GM18511 (cell line): ENCODE results near the gene CYP8B1.

Experiments used
- ATAC-seq: cut with Tn5 transposase; IDR thresholded peaks from one replicate; pipeline ENCODE4 v1.9.1; 2021; ENCODE audit warnings: mild to moderate bottlenecking, moderate library complexity; ENCODE audit not compliant: unreplicated experiment

CYP8B1 gene

GRCh38 chr3:42855219-42855546, 20.5 kb downstream of the CYP8B1 start:
- no peak for ATAC-seq

DNA sequence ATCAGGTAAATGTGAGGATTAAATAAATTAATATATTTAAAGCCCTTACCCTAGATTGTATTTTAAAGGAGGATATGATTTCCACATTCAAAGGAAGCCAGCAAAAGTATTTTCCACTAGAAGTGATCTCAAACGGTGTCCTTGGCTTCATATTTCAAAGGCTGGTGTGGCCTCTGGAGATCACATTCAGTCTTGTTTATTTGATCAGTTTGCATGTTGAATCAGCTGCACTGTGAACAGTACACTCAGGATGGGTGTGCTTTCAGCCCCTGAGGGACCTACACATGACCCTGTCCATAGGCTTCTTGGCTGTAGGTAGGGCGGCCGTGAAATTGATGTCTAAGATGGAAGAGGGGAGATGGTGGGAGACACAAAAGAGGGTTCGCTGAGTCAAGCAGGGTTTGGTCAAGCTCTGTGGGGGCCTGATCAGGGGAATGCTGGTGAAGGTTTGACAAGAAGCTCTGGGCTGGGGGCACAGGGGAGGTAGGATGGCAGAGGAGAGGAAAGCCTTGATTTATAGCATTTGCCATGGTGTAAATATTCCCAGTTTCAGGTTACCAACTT, 21.9 kb downstream of the CYP8B1 start:
- no peak for ATAC-seq

DNA sequence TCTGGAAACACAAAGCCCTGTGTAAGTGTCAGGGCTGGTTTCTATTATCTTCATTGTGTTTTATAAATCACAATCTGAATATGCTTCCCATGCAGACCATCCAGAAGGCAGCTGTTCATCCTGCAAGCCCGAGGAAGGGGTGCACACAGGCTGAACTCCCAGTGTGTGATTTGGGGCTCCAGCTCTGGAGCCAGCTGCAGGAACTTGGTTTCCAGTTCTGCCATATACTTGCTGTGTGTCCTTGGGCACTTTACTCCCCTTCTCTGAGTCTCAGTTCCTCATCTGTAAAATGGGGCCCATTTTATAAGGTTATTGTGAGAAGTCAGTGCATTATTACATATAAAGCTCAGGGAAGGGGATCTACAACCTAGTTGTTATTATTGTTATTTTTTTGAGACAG, 22.6 kb downstream of the CYP8B1 start:
- ATAC-seq, result no peak

- no peak for ATAC-seq
These were observed 23.2 kb downstream of the CYP8B1 start for GRCh38 chr3:42852441-42852840.

DNA sequence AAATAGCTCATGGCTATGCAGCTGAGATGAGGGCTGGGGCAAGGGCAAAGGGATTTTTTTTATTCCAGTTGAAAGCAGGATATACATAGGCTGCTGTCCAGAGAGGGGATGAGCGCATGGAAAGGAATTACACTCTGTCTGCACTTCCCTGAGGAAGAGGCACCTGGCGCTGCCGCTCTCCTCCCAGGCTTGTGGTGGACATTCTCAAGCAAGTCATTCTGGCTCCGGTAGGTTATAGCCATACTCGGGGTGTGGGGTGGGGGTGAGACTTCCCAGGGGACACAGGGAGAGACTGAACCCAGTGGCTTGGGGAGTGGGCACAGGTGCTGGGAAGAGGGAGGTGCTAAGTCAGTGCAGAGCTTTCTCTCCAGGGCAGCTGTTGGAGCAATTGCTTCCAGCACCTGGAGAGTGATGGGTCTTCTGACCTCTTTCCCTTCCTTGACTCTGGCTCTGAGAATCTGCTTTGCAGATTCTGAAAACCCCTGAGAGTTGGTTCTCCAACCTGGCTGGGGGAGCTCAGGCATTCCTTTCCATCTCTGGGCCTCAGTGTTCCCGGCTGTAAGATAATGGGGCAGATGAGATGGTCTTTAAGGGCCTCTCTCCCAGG, 24.3 kb downstream of the CYP8B1 start:
- ATAC-seq, result no peak

DNA sequence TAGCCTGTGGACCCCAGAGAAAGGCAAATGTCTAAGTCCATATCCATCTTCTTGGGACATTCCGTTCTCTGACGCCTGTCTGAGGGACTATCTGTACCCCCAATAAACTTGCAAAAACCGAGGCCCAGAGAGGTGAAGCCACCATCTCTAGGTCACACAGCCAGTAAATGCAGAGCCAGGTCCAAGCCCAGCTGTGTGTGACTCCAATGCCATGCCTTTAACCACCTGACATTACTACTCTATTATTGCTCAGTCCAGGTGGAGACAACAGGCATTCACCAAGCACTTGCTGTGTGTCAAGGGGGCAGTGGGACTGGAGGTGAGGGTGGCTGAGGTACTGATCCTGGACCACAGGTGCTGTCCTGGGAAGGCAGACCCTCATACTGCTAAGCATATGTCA, 25.4 kb downstream of the CYP8B1 start:
- ATAC-seq, result no peak

DNA sequence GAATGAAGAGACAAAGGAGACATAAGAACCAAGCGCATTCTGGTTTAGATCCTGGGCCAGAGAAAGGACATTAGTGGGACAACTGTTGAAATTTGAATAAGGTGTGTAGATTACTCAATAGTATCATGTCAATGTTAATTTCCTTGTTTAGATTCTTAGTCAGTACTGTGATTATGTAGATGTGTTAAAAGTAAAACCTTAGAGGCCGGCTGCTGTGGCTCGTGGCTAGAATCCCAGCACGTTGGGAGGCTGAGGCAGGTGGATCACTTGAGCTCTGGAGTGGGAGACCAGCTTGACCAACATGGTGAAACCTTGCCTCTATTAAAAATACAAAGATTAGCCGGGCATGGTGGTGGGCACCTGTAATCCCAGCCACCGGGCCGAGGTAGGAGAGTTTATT, 26.7 kb downstream of the CYP8B1 start:
- no peak for ATAC-seq

GRCh38 chr3:42847731-42848130, 27.9 kb downstream of the CYP8B1 start:
- ATAC-seq, result no peak

DNA sequence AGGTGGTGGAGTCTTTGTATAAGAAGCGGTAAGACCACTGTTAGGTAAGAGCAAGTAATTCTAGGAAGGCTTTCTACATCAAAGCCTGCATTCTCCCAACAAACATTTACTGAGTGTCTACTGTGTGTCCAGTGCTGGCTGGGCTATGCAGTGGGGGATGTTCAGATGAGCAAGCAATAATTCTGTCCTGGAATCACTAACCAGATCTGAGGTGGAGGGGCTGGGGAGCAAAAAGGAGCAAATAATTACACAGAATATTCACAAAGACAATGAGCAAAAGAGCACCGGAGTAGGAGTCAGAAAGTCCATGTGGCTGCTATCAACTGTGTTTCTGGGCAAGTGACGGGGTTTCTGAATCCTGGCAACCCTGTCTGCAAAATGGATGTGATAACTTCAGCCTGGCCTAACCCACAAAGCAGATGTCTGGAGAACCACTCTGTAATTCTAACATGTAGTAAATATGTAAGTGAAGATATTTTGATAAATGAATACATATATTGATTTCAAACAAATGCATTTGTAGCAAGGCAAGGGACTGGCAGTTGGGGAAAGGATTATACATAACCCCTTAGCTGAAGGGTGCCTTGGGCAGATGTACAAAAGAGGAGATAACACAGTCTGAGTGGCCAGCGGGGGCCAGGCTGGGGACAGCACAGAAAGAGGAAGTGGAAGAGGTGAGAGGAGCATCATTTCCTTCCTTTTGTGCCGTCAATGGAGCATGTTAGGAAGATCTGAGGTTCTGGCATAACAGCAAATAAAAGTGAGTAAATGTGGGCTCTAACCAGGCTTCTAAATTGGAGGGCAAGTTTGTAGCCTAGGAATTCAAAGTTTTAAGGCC, 28.8 kb downstream of the CYP8B1 start:
- ATAC-seq, result peak; percentile 76

DNA sequence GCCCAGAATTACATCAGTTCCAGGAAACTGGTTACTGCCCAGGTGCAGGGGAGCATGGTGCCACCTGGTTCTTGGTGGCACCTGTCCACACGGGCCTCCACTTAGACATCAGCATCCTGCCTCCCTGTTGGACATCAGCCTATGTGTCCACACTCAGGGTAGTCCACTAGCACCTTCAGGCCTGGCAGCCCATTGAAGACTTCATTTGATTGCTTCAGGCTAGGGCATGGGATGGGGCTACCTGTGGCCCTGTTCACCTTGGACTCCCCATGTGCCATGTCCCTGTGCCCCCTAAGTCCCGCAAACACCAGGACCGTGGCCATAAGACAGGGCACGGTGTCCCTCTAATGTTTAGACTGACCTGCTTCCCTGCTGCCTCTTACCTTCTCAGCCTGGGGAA, 30.9 kb downstream of the CYP8B1 start:
- no peak for ATAC-seq

DNA sequence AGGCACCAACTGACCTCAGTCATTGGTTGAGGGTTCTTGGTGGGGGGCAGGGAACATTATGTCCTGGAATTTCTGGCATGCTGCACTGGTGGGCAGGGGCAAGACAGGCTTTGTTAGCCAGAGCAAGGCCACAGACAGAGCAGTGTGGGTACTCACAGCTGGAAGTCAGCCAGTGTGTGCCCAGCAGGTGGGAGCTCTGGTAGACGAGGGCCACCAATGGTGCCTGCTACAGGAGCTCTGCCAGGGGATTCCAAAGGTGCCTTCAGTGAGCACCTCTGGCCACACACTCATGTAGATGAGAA, 31.3 kb downstream of the CYP8B1 start:
- ATAC-seq, result no peak

DNA sequence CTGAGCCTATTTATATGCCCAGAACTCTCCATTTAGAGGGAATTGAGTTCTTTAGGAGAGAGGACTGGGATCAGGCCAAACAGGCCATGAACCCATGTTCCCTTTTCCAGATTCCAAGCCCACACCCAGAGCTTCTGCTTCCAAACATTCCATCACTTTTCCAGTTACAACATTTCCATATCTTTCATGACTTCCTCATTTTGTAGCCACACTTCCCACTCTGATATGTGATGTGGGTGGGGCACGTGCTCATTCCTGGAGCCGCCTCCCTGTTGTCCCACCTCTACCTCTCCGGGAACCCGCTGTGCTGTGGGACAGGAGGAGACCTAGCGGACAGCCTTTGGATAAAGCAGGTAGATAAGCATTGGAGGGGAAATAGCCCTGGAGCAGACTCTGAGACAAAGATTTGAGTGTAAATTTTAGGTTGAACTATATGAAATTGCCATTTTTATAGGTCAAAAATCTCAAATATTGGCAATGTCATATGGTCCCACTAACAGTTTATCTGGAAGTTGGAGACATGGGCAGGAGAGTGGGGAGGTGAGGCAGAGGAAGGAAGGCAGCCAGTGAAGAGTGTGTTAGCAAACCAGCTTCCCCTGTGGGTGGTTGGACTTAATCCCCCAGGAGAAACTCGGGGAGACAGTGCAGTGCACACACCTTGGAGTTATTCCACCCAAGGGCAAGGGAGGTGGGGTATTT, 31.8 kb downstream of the CYP8B1 start:
- no peak for ATAC-seq

- ATAC-seq, result no peak
These were observed 34.3 kb downstream of the CYP8B1 start for GRCh38 chr3:42841332-42841731.

DNA sequence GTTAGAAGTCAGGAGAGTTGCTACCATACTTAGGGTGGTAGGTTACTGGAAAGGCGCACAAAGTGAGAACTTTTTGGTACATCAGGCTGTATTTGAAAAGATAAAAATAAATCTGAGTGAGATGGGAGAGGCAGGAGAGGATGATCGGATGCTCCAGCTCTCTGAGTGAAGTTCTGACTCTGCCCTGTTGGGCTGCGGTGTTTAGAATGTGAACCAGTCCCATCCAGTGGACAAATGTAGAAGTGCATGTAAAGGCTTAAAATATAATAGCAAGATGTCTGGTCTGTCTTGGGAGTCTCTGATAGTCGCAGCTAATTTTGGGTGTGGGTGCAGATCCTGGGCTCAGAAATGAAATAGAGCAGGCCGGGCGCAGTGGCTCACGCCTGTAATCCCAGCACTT, 36.1 kb downstream of the CYP8B1 start:
- peak; percentile 94 for ATAC-seq

GRCh38 chr3:42838571-42838970, 37.1 kb downstream of the CYP8B1 start:
- no peak for ATAC-seq

DNA sequence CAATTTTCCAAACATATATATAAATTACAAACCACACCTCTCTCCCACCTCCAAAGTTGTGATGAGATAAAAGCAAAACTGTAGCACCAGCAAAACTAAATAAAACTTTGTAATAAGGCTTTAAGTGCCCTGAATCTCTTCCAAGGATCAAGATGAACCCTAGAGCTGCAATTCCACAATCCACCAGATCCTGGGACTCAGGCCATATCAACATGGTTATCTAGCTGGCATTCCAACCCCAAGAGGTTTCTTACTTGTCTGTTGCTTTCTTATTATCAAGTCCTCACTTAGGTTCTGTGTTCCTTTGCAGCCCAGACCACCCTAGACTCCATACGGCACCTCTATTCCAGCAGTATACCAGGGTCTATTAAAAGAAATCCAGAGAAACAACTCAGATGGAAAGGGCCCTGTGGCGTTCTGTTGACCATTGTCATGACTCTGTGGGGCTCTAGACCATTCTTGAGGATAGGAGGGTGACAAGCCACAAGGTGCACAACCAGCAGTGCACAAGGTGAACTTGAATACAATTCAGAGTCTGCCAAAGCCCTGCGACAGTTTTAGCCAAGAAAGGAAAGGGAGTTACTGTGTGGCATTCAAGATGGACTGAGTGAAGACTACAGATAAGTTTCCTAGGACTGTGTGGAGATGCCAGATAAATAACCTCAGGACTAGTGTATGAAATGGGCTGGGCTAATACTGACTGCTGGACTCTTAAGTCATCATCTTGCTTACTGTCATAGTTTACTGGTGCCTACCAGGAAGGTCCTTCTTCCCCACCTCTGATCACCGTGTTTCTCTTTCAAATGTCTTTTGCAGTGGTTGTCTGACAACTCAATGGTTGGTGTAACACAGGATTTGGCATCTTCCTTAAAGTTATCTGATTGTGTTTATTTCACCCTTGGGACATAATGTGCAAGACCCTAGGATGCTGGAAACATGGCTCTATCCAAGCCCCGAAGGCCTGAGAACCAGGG, 39.2 kb downstream of the CYP8B1 start:
- ATAC-seq, result no peak

- ATAC-seq, result no peak
These were observed 44.4 kb downstream of the CYP8B1 start for GRCh38 chr3:42831321-42831713.

DNA sequence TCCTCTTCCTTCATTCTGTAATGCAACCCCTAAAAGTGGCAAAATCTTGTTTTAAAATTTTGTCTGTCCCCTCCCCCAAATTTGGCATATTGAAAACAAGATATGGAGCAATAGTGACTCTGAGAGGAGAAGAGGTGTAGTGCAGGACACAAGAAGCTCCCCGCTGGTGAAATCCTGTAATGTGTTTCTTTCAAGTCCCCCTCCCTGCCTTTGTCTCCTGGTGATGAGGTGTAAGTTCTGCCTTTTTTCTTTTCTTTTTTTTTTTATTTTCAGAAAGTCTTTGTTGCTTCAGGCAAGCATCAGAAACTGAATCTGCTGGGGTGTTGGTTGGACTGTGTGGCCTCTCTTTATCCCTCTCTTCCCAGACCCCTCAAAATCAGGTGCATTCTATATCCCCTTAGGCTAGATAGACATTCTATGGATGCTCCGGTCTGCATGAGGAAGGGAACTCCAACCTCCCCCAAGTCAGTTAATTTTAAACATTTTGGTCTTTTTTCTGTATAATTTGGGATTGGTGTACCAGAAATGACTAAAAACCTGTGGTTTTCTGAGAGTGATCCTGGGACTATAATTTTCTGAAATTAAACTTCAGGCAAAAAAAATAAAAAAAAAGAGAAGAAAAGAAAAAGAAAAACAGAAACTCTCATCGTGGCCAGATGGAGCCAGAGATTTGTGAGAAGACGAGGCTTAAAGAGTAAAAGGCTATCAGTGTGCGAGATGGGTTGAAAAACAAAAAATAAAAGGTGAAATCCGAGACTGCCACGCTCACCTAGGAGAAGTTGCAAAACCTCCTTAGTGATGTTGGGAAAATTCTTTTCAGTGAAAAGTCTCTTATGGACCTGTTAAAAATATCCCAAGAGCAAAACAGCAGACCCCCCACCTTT, 45.0 kb downstream of the CYP8B1 start:
- ATAC-seq, result no peak

DNA sequence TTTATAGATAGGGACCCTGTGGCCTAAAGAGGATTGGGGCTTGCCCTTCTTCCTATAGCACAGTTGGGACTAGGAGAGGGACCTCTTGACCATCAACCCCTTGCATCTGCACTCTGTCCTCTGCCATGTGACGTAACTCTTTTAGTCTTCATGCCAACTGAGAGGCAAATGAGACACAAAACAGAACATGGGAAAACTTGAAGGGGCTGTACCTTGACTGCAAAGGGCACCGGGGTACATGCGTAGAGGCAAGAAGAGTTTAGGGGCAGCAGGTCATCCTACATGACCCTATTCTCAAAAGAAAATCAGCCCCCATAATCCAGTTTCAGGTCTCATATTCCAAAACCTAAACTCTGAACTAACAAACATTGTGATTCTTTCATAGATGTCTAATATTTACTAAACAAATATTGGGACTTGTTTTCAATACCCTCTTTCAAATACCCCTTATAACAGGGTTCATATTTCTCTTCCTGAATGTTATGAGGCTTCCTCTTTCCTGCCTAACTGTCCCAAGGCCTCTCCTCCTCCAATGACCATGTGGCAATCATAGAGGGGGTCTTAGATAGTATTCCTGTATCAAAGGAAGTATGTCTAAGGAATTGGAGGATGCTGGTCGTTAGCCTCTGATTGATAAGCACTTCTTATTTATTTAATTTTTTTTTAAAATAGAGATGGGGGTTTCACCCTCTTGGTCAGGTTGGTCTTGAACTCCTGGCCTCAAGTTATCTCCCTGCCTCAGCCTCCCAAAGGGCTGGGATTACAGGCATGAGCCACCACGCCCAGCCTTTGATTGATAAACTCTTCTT, 45.8 kb downstream of the CYP8B1 start:
- no peak for ATAC-seq
